Measurements from ENCODE around the gene FGFR3.

DNA sequence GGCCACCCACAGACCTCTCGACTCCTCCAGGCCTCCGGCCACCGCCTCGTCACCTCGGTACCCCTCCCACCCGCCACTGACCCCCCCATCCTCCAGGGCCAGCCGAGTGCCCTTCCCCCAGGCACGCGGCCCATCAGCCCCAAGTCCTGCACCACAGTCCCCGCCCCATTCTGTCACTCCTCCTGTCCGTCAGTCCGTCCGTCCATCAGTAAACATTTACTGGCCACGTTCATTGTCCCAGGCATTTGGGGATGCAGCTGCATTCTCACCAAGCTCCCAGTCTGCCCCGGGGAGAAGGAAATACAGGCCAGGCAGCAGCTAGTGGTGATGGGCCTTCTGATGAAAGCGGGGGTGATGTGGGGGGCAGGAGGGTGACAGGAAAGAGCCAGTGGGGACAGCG is 35.3 kb upstream of the FGFR3 start:
- TF ChIP-seq MAFK (IDR thresholded peaks at IDR 0.05; ENCODE audit: low read depth, low read length) = no peak
- TF ChIP-seq, protein P1, sequence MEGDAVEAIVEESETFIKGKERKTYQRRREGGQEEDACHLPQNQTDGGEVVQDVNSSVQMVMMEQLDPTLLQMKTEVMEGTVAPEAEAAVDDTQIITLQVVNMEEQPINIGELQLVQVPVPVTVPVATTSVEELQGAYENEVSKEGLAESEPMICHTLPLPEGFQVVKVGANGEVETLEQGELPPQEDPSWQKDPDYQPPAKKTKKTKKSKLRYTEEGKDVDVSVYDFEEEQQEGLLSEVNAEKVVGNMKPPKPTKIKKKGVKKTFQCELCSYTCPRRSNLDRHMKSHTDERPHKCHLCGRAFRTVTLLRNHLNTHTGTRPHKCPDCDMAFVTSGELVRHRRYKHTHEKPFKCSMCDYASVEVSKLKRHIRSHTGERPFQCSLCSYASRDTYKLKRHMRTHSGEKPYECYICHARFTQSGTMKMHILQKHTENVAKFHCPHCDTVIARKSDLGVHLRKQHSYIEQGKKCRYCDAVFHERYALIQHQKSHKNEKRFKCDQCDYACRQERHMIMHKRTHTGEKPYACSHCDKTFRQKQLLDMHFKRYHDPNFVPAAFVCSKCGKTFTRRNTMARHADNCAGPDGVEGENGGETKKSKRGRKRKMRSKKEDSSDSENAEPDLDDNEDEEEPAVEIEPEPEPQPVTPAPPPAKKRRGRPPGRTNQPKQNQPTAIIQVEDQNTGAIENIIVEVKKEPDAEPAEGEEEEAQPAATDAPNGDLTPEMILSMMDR (conservative IDR thresholded peaks at IDR 0.05; ENCODE audit: low read depth, low read length) = no peak
- no peak for TF ChIP-seq POLR2A (IDR thresholded peaks at IDR 0.05; ENCODE audit: low read depth, low read length)
- TF ChIP-seq CEBPB (IDR thresholded peaks at IDR 0.05; ENCODE audit: low read depth, low read length) = no peak
